PC-9 (cell line): ENCODE results near the gene XAGE3.

ENCODE experiments used
- CTCF ChIP-seq: fragments of 200-600 bp; sonication (generic); conservative IDR thresholded peaks from 2 replicates; pipeline ENCODE4 v1.6.1; 2017; ENCODE audit warnings: mixed run types, antibody characterized with exemption, mild to moderate bottlenecking, moderate library complexity
- EZH2 ChIP-seq: fragments of 200-600 bp; sonication (generic); IDR thresholded peaks from 2 replicates; pipeline ENCODE4 v1.8.0; 2017; ENCODE audit warnings: antibody characterized with exemption, low read depth

GRCh38 chrX:52867610-52868348 lies at the start of gene XAGE3:
- TF ChIP-seq EZH2: no peak
- no peak for TF ChIP-seq CTCF
